Esophagus muscularis mucosa (tissue), 3 donors: ENCODE data around the gene ITGB1.

Experiments
- POLR2AphosphoS5 ChIP-seq, 2 donors: sonication (generic); formaldehyde crosslinking; IDR thresholded peaks; one replicate each; pipeline ENCODE4 v1.6.1; 2017; ENCODE audit warnings: antibody characterized with exemption in 2 of 2
- TF ChIP-seq, protein P1 (sequence below), 3 experiments: fragments of 200-600 bp in 2 of 3; fragments of 450-650 bp in 1 of 3; sonication (generic) in 2 of 3; IDR thresholded peaks; one replicate each; pipeline ENCODE4 v1.5.1; 2017 to 2019; ENCODE audit warnings: antibody characterized with exemption in 3 of 3, mild to moderate bottlenecking in 2 of 3, moderate library complexity in 1 of 3

DNA sequence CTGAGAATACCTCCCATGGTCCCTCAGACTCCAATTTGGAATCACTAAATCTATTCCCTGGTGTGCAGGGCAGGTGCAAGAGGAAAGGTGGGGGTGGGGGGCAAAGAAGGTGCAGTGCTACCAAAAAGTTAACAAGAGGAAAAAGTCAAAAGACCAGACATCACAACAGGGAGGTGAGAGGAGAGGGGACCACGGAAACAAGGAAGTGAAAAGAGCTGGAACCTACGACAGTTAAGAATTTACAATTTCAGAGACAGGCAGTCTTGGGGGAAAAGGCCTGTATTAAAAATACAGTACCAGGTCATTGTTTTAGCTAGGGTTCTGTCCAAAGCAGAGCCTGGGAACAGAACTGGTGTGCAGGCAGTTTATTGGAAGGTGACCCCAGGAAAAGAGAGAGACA, 14.6 kb downstream of the ITGB1 start:
- TF ChIP-seq, protein P1, sequence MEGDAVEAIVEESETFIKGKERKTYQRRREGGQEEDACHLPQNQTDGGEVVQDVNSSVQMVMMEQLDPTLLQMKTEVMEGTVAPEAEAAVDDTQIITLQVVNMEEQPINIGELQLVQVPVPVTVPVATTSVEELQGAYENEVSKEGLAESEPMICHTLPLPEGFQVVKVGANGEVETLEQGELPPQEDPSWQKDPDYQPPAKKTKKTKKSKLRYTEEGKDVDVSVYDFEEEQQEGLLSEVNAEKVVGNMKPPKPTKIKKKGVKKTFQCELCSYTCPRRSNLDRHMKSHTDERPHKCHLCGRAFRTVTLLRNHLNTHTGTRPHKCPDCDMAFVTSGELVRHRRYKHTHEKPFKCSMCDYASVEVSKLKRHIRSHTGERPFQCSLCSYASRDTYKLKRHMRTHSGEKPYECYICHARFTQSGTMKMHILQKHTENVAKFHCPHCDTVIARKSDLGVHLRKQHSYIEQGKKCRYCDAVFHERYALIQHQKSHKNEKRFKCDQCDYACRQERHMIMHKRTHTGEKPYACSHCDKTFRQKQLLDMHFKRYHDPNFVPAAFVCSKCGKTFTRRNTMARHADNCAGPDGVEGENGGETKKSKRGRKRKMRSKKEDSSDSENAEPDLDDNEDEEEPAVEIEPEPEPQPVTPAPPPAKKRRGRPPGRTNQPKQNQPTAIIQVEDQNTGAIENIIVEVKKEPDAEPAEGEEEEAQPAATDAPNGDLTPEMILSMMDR (IDR thresholded peaks at IDR 0.05), result no peak
- TF ChIP-seq POLR2AphosphoS5 (IDR thresholded peaks at IDR 0.05), result no peak
